ENCODE data around the gene SLC1A3. TPM values are rescaled to one million over a fixed set of nuclear protein-coding genes. Genes with fewer than 3 reads are reported as not detected.

Gene SLC1A3
- total RNA-seq, 2 donors from 2014 or later = 11.2 to 18.5 TPM

DNA sequence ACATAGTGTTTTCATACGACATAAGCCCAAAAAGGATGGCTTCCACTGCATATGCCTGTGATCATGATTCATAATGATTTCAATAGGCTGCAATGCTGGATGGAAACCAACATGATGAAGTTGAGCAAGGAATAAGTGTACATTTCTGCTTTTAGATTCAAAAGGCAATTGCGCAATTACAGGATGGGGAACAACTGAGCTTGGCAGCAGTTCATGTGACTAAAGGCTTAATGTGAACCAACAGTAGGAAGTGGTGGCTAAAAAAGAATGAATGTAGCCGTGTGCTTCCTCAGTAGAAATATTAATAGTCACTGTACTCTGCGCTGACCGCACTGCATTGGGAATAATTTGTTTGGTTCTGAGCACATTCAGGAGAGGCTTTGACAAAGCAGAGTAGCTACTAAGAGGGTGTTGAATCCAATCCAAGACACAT, 51.2 kb downstream of the SLC1A3 start:
- ATAC-seq = peak; percentile 80

GRCh38 chr5:36658038-36658756, 51.8 kb downstream of the SLC1A3 start:
- Histone ChIP-seq H3K27ac (peak overlapping the region in 3 of 4 donors; percentile 67 to 84 (median 76)), H3K4me1 (peaks cover 9% of the 10 kb centered on the region), H3K9me3 (no peaks in the 10 kb centered on the region), H3K4me3 (no peak overlapping the region), H3K27me3 (no peaks in the 10 kb centered on the region), H3K36me3 (replicated peaks in 1 of 2; ENCODE audit: insufficient read depth in 1 of 2, low read depth in 2 of 2) (no peaks in the 10 kb centered on the region)
- ATAC-seq (no peak), DNase-seq (no peak)
- TF ChIP-seq, protein P1, sequence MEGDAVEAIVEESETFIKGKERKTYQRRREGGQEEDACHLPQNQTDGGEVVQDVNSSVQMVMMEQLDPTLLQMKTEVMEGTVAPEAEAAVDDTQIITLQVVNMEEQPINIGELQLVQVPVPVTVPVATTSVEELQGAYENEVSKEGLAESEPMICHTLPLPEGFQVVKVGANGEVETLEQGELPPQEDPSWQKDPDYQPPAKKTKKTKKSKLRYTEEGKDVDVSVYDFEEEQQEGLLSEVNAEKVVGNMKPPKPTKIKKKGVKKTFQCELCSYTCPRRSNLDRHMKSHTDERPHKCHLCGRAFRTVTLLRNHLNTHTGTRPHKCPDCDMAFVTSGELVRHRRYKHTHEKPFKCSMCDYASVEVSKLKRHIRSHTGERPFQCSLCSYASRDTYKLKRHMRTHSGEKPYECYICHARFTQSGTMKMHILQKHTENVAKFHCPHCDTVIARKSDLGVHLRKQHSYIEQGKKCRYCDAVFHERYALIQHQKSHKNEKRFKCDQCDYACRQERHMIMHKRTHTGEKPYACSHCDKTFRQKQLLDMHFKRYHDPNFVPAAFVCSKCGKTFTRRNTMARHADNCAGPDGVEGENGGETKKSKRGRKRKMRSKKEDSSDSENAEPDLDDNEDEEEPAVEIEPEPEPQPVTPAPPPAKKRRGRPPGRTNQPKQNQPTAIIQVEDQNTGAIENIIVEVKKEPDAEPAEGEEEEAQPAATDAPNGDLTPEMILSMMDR (IDR thresholded peaks at IDR 0.05) = no peak
- no peak for TF ChIP-seq POLR2A (IDR thresholded peaks at IDR 0.05)
- WGBS, 2 donors = 76 to 80% methylated on average over 8 of the region's 8 CpGs
- intact Hi-C loops (cut with DNase I) = no loop called here

More for the DNA sequence above, 51.2 kb downstream of the SLC1A3 start:
- H3K4me1 ChIP-seq = peaks cover 9% of the 10 kb centered on the region
- no peak overlapping the region for H3K4me3 ChIP-seq
- DNase-seq = peak; percentile 30 to 86 (median 64)
- no peaks in the 10 kb centered on the region for H3K27me3 ChIP-seq
- H3K27ac ChIP-seq = peak overlapping the region in 3 of 4 donors; percentile 67 to 84 (median 76)
- peak in 1 of 3 donors; percentile 39 for TF ChIP-seq POLR2A (IDR thresholded peaks at IDR 0.05)
- TF ChIP-seq, protein P1 (IDR thresholded peaks at IDR 0.05) = no peak
- no peaks in the 10 kb centered on the region for H3K36me3 ChIP-seq (replicated peaks in 1 of 2; ENCODE audit: insufficient read depth in 1 of 2, low read depth in 2 of 2)
- intact Hi-C loops (cut with DNase I) = no loop called here
- WGBS, 2 donors = 25 to 46% methylated on average over 5 of the region's 5 CpGs
- H3K9me3 ChIP-seq = no peaks in the 10 kb centered on the region

DNA sequence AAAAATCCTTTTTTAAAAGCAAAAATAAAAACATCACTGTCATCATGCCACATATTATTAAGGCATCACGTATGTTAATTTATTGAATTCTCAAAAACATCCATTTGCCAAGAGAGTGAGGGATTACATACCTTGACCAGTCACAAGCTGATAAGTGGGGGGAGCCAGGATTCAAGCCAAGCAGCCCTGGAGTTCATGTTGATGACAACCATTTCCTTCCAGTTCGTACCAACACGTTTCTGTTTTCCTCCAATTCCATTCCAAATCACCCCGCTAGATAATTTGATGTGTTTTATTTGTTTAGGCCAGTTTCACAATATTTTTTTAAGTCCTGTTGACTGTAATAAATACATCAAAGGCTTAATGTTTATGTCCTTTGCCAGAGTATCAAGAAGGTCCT, 53.0 kb downstream of the SLC1A3 start:
- TF ChIP-seq, protein P1 (IDR thresholded peaks at IDR 0.05) = no peak
- no peak for TF ChIP-seq POLR2A (IDR thresholded peaks at IDR 0.05)
- Histone ChIP-seq H3K4me1 (peaks cover 9% of the 10 kb centered on the region), H3K36me3 (replicated peaks in 1 of 2; ENCODE audit: insufficient read depth in 1 of 2, low read depth in 2 of 2) (no peaks in the 10 kb centered on the region), H3K4me3 (no peak overlapping the region), H3K27ac (peak overlapping the region in 2 of 4 donors; percentile 52 to 76), H3K9me3 (no peaks in the 10 kb centered on the region), H3K27me3 (no peaks in the 10 kb centered on the region)
- no peak for ATAC-seq
- no peak for DNase-seq
- intact Hi-C loops (cut with DNase I) = no loop called here
- WGBS, 2 donors = 39 to 40% methylated on average over 4 of the region's 4 CpGs

GRCh38 chr5:36660397-36661049, 54.1 kb downstream of the SLC1A3 start:
- peak overlapping the region in 3 of 4 donors; percentile 52 to 76 (median 62) for H3K27ac ChIP-seq
- H3K4me3 ChIP-seq = no peak overlapping the region
- peak in 2 of 3 donors; percentile 9 to 14 for TF ChIP-seq POLR2A (IDR thresholded peaks at IDR 0.05)
- TF ChIP-seq, protein P1 (IDR thresholded peaks at IDR 0.05) = no peak
- peak in 2 of 4 donors; percentile 24 to 47 for DNase-seq
- peak; percentile 81 for ATAC-seq
- WGBS, 2 donors = 20 to 22% methylated on average over 5 of the region's 5 CpGs
- intact Hi-C loops (cut with DNase I) = no loop called here
- H3K27me3 ChIP-seq = no peaks in the 10 kb centered on the region
- H3K9me3 ChIP-seq = no peaks in the 10 kb centered on the region
- H3K4me1 ChIP-seq = peaks cover 9% of the 10 kb centered on the region
- no peaks in the 10 kb centered on the region for H3K36me3 ChIP-seq (replicated peaks in 1 of 2; ENCODE audit: insufficient read depth in 1 of 2, low read depth in 2 of 2)

Measured in body of pancreas (tissue), 4 donors.